Activated CD8-positive, alpha-beta T cell treated with anti-CD3 and anti-CD28 coated beads for 36 hours (primary cell): ENCODE results near the gene NFATC3. TPM values are rescaled to one million over a fixed set of nuclear protein-coding genes. Genes with fewer than 3 reads are reported as not detected.

Experiments used
- ATAC-seq: fragments of 200-7000 bp; cut with Tn5 transposase; one replicate; pipeline ENCODE4 v1.10.0; 2021; ENCODE audit warnings: mild to moderate bottlenecking, moderate library complexity
- CTCF ChIA-PET: fragments of 350-600 bp; sonication (Branson Sonifier 250); formaldehyde crosslinking; loops from one replicate; lab custom pipeline; 2021; ENCODE audit warnings: antibody characterized with exemption; lab: Charles Lee
- POLR2A ChIA-PET: fragments of 350-600 bp; sonication (Branson Sonifier 250); formaldehyde crosslinking; loops from one replicate; lab custom pipeline; 2021; ENCODE audit warnings: antibody characterized with exemption; lab: Charles Lee
- DNase-seq: peaks from one replicate; pipeline ENCODE4 v3.0.0-alpha.2; 2020
- H3K27ac Mint-ChIP-seq: one replicate; pipeline ENCODE4 v1.8.0; 2021; ENCODE audit warnings: mild to moderate bottlenecking, mixed read lengths
- H3K27me3 Mint-ChIP-seq: one replicate; pipeline ENCODE4 v1.8.0; 2021; ENCODE audit warnings: mixed read lengths
- H3K36me3 Mint-ChIP-seq: one replicate; pipeline ENCODE4 v1.8.0; 2021; ENCODE audit warnings: low read depth, mixed read lengths
- H3K4me1 Mint-ChIP-seq: one replicate; pipeline ENCODE4 v1.8.0; 2021; ENCODE audit warnings: low read depth, mixed read lengths
- H3K4me3 Mint-ChIP-seq: one replicate; pipeline ENCODE4 v1.8.0; 2021; ENCODE audit warnings: mild to moderate bottlenecking, moderate library complexity, mixed read lengths
- H3K9me3 Mint-ChIP-seq: one replicate; pipeline ENCODE4 v1.8.0; 2021; ENCODE audit warnings: mixed read lengths
- intact Hi-C: fragments of 100-400 bp; cut with micrococcal nuclease; formaldehyde crosslinking; loops from one replicate; pipeline ENCODE4 v1.10.0; 2022
- total RNA-seq, 2 experiments: library from RNA; stranded (reverse); gene quantifications; one replicate each; pipeline ENCODE4 v1.2.3, GENCODE V29; 2021
- TF ChIP-seq, protein P1 (sequence below): fragments of 200-600 bp; IDR thresholded peaks from one replicate; pipeline ENCODE4 v1.8.0; 2022; ENCODE audit warnings: antibody characterized with exemption, mild to moderate bottlenecking

Gene NFATC3
- total RNA-seq, 2 experiments from 2014 or later, result 102 to 104 TPM

DNA sequence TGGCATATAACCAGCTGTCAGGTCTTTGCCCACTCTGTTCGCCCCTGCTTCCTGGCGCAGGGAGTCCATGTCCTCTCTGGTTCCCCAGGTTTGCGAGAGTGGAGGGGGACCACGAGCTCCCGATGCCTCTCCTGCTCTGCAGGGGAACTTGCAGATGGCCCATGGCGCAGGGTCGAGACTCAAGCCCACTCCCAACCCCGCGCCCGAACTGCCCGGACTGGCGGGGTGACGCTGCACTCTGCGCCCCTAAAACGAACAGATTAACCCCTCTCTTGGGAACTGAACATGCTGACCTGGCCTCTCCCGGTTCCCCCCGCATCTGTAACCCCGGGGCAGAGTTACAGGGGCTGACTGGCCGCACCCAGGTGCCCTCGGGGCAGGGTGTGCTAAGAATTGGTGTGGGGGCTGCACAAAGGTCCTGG lies 159.3 kb downstream of the NFATC3 start:
- no peaks in the 10 kb centered on the region for H3K36me3 Mint-ChIP-seq
- DNase-seq (no peak), ATAC-seq (no peak)
- CTCF ChIA-PET, result interaction anchor here (0.8 to 7.6 kb wide), 7 partner anchors 8 to 117 kb away, joined by 3 to 89 read pairs (median 5); partner anchors contain the start of gene SLC7A6
- POLR2A ChIA-PET, result interaction anchor here (1.2 to 3.2 kb wide), 10 partner anchors 9 to 224 kb away, joined by 3 to 22 read pairs (median 8); partner anchors contain the start of genes ESRP2, PRMT7, SLC7A6 and SLC7A6OS
- H3K27ac Mint-ChIP-seq, result peak overlapping the region; percentile 82
- no peaks in the 10 kb centered on the region for H3K9me3 Mint-ChIP-seq
- H3K4me3 Mint-ChIP-seq, result peak overlapping the region; percentile 83
- no peaks in the 10 kb centered on the region for H3K27me3 Mint-ChIP-seq
- H3K4me1 Mint-ChIP-seq, result peaks cover 22% of the 10 kb centered on the region
- intact Hi-C loops, result no loop called here
- TF ChIP-seq, protein P1, sequence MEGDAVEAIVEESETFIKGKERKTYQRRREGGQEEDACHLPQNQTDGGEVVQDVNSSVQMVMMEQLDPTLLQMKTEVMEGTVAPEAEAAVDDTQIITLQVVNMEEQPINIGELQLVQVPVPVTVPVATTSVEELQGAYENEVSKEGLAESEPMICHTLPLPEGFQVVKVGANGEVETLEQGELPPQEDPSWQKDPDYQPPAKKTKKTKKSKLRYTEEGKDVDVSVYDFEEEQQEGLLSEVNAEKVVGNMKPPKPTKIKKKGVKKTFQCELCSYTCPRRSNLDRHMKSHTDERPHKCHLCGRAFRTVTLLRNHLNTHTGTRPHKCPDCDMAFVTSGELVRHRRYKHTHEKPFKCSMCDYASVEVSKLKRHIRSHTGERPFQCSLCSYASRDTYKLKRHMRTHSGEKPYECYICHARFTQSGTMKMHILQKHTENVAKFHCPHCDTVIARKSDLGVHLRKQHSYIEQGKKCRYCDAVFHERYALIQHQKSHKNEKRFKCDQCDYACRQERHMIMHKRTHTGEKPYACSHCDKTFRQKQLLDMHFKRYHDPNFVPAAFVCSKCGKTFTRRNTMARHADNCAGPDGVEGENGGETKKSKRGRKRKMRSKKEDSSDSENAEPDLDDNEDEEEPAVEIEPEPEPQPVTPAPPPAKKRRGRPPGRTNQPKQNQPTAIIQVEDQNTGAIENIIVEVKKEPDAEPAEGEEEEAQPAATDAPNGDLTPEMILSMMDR, result no peak

DNA sequence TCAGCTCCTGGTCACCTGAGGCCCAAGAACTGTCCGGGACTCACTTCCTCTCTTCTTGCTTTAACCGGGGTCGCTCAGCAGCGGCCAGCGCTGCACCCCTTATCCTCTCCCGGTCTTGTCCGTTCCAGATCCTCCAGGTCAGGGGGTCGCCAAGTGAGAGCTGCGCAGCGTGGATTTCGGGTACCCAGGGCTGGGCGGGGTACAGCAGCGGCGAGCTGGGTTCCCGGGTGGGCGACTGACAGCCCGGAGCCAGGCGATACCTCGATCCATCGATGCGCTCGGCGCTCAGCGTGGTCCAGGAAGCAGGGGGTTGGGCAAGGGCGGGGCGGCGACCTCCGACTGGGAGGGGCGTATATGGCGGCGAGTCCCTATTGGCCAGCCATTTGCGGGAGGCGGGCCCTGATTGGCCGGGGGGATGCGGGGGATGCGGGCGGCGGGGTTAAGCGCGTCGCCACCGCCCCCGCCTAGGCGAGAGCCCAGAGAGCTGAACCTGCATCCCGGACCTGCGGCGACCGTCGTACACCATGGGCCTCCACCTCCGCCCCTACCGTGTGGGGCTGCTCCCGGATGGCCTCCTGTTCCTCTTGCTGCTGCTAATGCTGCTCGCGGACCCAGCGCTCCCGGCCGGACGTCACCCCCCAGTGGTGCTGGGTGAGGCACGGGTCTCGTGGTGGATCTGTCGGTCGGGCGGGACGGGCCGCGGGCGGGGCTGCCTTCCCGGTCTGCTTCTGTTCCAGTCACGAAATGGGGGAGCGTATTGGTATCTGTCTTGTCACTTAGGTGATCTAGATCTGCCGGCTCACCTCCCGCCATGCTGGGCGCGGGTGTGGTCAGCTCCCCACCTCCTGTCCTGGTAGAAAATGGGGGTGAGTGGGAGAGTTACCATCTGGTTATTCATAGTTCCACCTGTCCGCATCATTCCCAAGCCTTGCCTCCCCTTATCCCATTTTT lies 160.0 kb downstream of the NFATC3 start, which contains the start of gene PLA2G15:
TSS of gene PLA2G15 (plus strand) at position 471 of the 951 bp plus-strand sequence. CDS start at position 525, 54 bp downstream.
- H3K4me3 Mint-ChIP-seq, result peak within 1 kb of the TSS; percentile 83
- TF ChIP-seq, protein P1, result no peak
- intact Hi-C loops, result no loop called here
- no peaks in the 10 kb centered on the region for H3K9me3 Mint-ChIP-seq
- H3K27ac Mint-ChIP-seq, result peak within 1 kb of the TSS; percentile 82
- H3K27me3 Mint-ChIP-seq, result no peaks in the 10 kb centered on the region
- H3K36me3 Mint-ChIP-seq, result no peaks in the 10 kb centered on the region
- ChIA-PET POLR2A (interaction anchor here (0.6 to 3.2 kb wide), 12 partner anchors 9 to 851 kb away, joined by 3 to 22 read pairs (median 8); partner anchors contain the start of genes ESRP2, PRMT7, SLC7A6 and SLC7A6OS), CTCF (interaction anchor here (0.8 to 7.6 kb wide), 7 partner anchors 8 to 116 kb away, joined by 3 to 89 read pairs (median 5); partner anchors contain the start of gene SLC7A6)
- DNase-seq (peak; percentile 97), ATAC-seq (peak; percentile 99)
- peaks cover 18% of the 10 kb centered on the region for H3K4me1 Mint-ChIP-seq

DNA sequence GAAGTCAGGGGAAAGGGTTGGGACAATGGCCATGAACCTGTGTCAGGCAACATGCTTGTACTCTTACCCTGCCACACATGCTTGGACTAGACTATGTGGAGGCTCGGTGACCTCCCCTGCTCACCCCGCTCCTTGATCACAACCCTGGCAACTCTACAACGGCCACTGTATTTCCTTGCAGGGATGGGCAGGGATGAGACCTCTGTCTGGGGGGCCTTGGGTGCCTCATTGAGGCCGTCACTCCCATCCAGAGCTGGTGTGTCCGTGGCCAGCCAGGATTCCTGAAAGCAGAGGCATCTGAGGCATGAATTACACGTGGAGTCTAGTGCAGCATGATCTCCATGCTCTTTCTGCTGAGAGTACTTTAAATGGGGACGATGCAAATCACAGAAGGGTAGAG lies 161.0 kb downstream of the NFATC3 start:
- Mint-ChIP-seq H3K36me3 (no peaks in the 10 kb centered on the region), H3K27me3 (no peaks in the 10 kb centered on the region), H3K9me3 (no peaks in the 10 kb centered on the region), H3K4me1 (peaks cover 18% of the 10 kb centered on the region), H3K4me3 (peak overlapping the region; percentile 83), H3K27ac (no peak overlapping the region)
- no peak for ATAC-seq
- no peak for DNase-seq
- ChIA-PET CTCF (interaction anchor here (2.3 to 7.6 kb wide), 3 partner anchors 16 to 110 kb away, joined by 5 to 89 read pairs (median 43); partner anchors contain the start of gene SLC7A6), POLR2A (interaction anchor here (0.9 to 3.2 kb wide), 7 partner anchors 8 to 82 kb away, joined by 3 to 22 read pairs (median 8); partner anchors contain the start of genes ESRP2, PRMT7 and SLC7A6OS)
- intact Hi-C loops, result no loop called here
- TF ChIP-seq, protein P1, result no peak

DNA sequence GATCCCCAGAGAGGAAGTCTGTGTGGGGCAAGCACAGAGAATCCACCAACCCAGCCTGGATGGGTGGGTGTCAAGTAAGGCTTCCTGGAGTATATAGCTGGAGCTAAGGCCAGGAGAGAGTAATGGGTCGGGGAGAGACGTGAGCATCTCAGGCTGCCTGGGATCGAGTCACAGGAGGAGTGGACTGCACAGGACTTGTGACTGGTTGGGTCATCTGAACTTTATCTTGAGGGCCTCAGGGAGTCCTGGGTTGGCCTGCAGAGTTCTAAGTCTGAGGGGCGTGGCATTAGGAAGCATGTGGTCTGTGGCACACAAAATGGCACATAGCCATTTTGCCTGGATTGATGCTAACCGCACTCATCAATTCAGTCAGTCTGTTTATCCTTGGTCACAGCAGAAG lies 161.5 kb downstream of the NFATC3 start:
- H3K4me3 Mint-ChIP-seq, result peak overlapping the region; percentile 83
- DNase-seq (no peak), ATAC-seq (no peak)
- ChIA-PET POLR2A (interaction anchor here (0.9 to 3.2 kb wide), 2 partner anchors 12 to 36 kb away, joined by 3 to 22 read pairs; no protein-coding TSS in a partner anchor), CTCF (interaction anchor here (2.3 to 7.6 kb wide), 3 partner anchors 15 to 109 kb away, joined by 5 to 89 read pairs (median 43); partner anchors contain the start of gene SLC7A6)
- no peaks in the 10 kb centered on the region for H3K36me3 Mint-ChIP-seq
- no peak overlapping the region for H3K27ac Mint-ChIP-seq
- H3K27me3 Mint-ChIP-seq, result no peaks in the 10 kb centered on the region
- peaks cover 18% of the 10 kb centered on the region for H3K4me1 Mint-ChIP-seq
- TF ChIP-seq, protein P1, result no peak
- no peaks in the 10 kb centered on the region for H3K9me3 Mint-ChIP-seq
- intact Hi-C loops, result no loop called here
